Right atrium auricular region (tissue), 2 donors: Measurements from ENCODE around the gene ESR2. TPM values are rescaled to one million over a fixed set of nuclear protein-coding genes. Genes with fewer than 3 reads are reported as not detected.
"Not testable (repeated sequence)": the region's sequence is repeated elsewhere in the genome, so short reads cannot be mapped to it uniquely, and the experiment has no call there.

Source experiments
- DNase-seq: peaks from one replicate; pipeline ENCODE4 v3.0.0-alpha.2; 2019; ENCODE audit warnings: low spot score
- H3K27ac ChIP-seq, 2 donors: fragments of 200-600 bp; sonication (generic); 1 replicate in 1 of 2; 2 replicates in 1 of 2; pipeline ENCODE4 v1.5.1; 2016 to 2019
- H3K27me3 ChIP-seq, 2 donors: fragments of 200-600 bp; sonication (generic); one replicate each; pipeline versions ENCODE4 v1.5.1 to v1.6.0; 2017 to 2019
- H3K36me3 ChIP-seq: fragments of 200-600 bp; sonication (generic); one replicate; pipeline ENCODE4 v1.5.1; 2016
- H3K4me1 ChIP-seq, 2 donors: fragments of 200-600 bp; sonication (generic); one replicate each; pipeline versions ENCODE4 v1.5.1 to v1.6.0; 2017 to 2019
- H3K4me3 ChIP-seq, 2 donors: fragments of 200-600 bp; sonication (generic); 1 replicate in 1 of 2; 2 replicates in 1 of 2; pipeline ENCODE4 v1.5.1; 2017 to 2019; ENCODE audit warnings: mild to moderate bottlenecking in 1 of 2, moderate library complexity in 1 of 2
- H3K9me3 ChIP-seq, 2 donors: fragments of 200-600 bp; sonication (generic); one replicate each; pipeline ENCODE4 v1.5.1; 2019
- total RNA-seq, 2 donors: library from RNA; depleted of rRNA; stranded (reverse); fragments of >200 nt; gene quantifications; one replicate each; pipeline ENCODE4 v1.1.0, GENCODE V29; 2016
- TF ChIP-seq, protein P1 (sequence below), 2 donors: fragments of 200-600 bp; sonication (generic); IDR thresholded peaks; one replicate each; pipeline ENCODE4 v1.5.1; 2019; ENCODE audit warnings: antibody characterized with exemption in 2 of 2

The ESR2 gene
- total RNA-seq, 2 donors from 2014 or later = 0.20 to 0.30 TPM

GRCh38 chr14:64215274-64215673 is 78.9 kb downstream of the ESR2 start:
- Histone ChIP-seq H3K27ac (peak overlapping the region; percentile 86 to 90), H3K4me3 (peak overlapping the region in 1 of 2 donors; percentile 31), H3K36me3 (peaks cover 33% of the 10 kb centered on the region), H3K9me3 (no peaks in the 10 kb centered on the region), H3K4me1 (peaks cover 3 to 64% of the 10 kb centered on the region in 2 donors), H3K27me3 (no peaks in the 10 kb centered on the region)
- TF ChIP-seq, protein P1, sequence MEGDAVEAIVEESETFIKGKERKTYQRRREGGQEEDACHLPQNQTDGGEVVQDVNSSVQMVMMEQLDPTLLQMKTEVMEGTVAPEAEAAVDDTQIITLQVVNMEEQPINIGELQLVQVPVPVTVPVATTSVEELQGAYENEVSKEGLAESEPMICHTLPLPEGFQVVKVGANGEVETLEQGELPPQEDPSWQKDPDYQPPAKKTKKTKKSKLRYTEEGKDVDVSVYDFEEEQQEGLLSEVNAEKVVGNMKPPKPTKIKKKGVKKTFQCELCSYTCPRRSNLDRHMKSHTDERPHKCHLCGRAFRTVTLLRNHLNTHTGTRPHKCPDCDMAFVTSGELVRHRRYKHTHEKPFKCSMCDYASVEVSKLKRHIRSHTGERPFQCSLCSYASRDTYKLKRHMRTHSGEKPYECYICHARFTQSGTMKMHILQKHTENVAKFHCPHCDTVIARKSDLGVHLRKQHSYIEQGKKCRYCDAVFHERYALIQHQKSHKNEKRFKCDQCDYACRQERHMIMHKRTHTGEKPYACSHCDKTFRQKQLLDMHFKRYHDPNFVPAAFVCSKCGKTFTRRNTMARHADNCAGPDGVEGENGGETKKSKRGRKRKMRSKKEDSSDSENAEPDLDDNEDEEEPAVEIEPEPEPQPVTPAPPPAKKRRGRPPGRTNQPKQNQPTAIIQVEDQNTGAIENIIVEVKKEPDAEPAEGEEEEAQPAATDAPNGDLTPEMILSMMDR (IDR thresholded peaks at IDR 0.05) = no peak
- DNase-seq = no peak

DNA sequence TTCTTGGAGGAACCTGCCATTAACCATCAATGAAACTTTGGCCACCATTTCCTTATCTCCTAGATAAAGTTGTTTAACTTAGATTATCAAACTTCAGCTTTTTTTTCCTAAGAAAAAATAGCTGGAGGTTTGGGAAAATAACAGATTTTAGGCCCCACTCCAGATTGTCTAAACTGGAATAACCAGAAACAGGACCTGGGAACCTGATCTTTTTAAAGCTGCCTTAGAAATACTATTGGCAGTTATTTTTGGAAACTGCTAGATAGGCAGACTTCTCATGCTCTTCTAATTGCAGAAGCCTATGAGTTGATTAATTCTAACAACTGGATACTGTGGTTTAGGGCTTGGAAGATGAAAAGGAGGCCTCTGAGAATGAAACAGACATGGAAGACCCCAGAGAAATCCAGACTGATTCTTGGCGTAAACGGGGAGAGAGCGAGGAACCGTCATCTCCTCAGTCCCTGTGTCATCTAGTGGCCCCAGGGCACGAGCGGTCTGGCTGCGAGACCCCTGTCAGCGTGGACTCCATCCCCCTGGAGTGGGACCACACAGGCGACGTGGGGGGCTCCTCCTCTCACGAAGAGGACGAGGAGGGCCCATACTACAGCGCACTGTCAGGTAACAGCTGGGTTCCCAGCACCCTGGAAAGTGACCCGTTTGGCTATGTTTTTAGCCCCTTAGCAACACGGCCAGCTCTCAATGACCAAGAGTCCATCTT is 80.2 kb downstream of the ESR2 start:
- H3K4me3 ChIP-seq = peak overlapping the region in 1 of 2 donors; percentile 31
- H3K27me3 ChIP-seq = no peaks in the 10 kb centered on the region
- H3K9me3 ChIP-seq = no peaks in the 10 kb centered on the region
- peak overlapping the region; percentile 86 to 90 for H3K27ac ChIP-seq
- H3K36me3 ChIP-seq = peaks cover 32% of the 10 kb centered on the region
- peaks cover 3 to 64% of the 10 kb centered on the region in 2 donors for H3K4me1 ChIP-seq
- no peak for DNase-seq
- TF ChIP-seq, protein P1 (IDR thresholded peaks at IDR 0.05) = no peak

DNA sequence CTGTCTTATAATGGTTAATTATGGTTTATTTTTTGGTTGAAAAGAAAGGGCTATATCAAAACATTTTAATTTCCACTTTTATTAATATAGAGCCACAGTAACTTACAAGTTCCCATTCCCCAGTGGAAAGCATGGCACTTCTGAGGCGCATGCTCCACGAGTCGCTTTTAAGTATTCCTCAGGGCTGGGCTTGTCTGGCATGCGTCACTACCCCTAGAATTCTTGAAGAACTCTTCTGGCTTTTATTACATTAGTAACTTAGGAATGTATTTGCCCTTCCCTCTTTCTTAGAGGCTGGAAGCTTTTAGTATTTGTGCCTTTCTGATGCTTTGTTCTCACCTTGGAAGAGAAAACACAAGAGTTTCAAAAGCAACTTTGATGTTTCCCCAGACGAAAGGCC is 81.1 kb downstream of the ESR2 start:
- no peaks in the 10 kb centered on the region for H3K27me3 ChIP-seq
- no peak overlapping the region for H3K4me3 ChIP-seq
- peaks cover 3 to 62% of the 10 kb centered on the region in 2 donors for H3K4me1 ChIP-seq
- TF ChIP-seq, protein P1 (IDR thresholded peaks at IDR 0.05) = no peak
- H3K36me3 ChIP-seq = peaks cover 32% of the 10 kb centered on the region
- DNase-seq = no peak
- H3K27ac ChIP-seq = peak overlapping the region; percentile 86 to 90
- H3K9me3 ChIP-seq = no peaks in the 10 kb centered on the region

GRCh38 chr14:64212666-64213065 is 81.5 kb downstream of the ESR2 start:
- DNase-seq = no peak
- Histone ChIP-seq H3K9me3 (no peaks in the 10 kb centered on the region), H3K4me1 (peaks cover 0 to 58% of the 10 kb centered on the region in 2 donors), H3K36me3 (peaks cover 32% of the 10 kb centered on the region), H3K4me3 (no peak overlapping the region), H3K27ac (peak overlapping the region in 1 of 2 donors; percentile 90), H3K27me3 (no peaks in the 10 kb centered on the region)
- TF ChIP-seq, protein P1 (IDR thresholded peaks at IDR 0.05) = no peak

- Histone ChIP-seq H3K36me3 (peaks cover 20% of the 10 kb centered on the region), H3K4me1 (peaks cover 0 to 45% of the 10 kb centered on the region in 2 donors), H3K27ac (peak overlapping the region; percentile 83 to 87)
- H3K4me3 ChIP-seq, H3K9me3 ChIP-seq, DNase-seq, H3K27me3 ChIP-seq: not testable (repeated sequence)
These were observed 83.3 kb downstream of the ESR2 start for GRCh38 chr14:64210912-64211311.

DNA sequence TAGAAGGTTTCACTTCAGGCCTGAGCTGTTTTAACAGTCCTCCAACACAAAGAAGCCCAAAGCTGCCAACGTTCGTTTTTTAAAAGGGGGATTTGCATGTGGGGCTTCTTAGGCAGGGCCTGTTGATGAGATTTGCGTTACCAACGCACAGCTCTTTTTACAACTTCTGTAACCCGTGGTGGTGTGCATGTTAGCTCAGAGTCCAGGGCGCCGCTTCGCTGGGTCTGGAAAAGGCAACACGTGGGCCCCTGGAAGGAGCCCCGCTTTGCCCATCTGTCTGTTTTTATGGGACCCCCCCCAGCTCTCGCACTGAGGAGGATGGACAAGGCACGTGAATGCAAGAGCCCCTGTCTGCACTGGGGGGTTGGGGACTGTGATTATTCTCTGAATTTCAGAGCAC is 84.0 kb downstream of the ESR2 start:
- Histone ChIP-seq H3K36me3 (peaks cover 20% of the 10 kb centered on the region), H3K4me1 (peaks cover 0 to 41% of the 10 kb centered on the region in 2 donors), H3K27me3 (no peaks in the 10 kb centered on the region), H3K27ac (peak overlapping the region; percentile 83 to 87), H3K9me3 (no peaks in the 10 kb centered on the region), H3K4me3 (peak overlapping the region; percentile 13 to 18)
- TF ChIP-seq, protein P1 (IDR thresholded peaks at IDR 0.05) = no peak
- no peak for DNase-seq
